GM19239 (cell line): ENCODE measurements around the gene NASP.

ENCODE experiments used
- DNase-seq: peaks from one replicate; pipeline ENCODE4 v3.0.0; 2011; ENCODE audit warnings: low spot score; ENCODE audit not compliant: insufficient read length
- FAIRE-seq: peaks from 2 replicates; lab custom pipeline; 2011; peaks lifted over from hg19 to GRCh38; lab: Jason Lieb, UNC

The NASP gene

DNA sequence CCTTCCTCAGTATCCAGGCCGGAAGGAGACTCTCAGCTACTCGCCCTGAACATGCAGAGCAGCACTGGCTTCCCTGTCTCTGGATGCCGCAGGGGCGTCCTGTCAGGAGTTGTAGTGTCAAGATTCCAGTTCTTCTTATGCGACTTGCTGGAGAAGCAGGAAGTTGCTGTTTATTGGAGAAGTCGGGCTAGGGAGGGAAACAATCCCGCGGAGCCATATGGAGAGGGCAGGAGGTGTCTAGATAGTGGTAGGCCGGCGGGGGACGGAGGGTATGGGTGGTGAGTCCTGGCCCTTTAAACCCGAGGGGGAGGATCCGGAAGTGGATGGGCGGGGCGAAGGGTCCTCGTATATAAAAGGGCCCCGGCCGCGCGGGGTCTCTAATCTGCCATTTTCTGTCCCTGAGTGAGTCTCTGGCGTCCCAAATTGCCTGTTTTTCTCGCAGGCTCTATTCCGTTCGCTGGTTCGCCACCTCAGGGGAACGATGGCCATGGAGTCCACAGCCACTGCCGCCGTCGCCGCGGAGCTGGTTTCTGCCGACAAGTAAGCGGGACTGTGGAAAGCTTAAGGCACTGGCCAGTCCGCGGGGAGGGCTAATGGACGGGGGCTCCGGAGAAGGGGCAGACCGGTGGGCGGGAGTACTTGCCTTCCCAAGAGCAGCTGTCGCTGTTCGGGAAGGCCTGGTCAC lies at the start of gene NASP:
TSS of gene NASP (plus strand) at position 376 of the 685 bp plus-strand sequence. CDS start at position 482, 106 bp downstream.
- no peak for FAIRE-seq
- peak; percentile 52 for DNase-seq

DNA sequence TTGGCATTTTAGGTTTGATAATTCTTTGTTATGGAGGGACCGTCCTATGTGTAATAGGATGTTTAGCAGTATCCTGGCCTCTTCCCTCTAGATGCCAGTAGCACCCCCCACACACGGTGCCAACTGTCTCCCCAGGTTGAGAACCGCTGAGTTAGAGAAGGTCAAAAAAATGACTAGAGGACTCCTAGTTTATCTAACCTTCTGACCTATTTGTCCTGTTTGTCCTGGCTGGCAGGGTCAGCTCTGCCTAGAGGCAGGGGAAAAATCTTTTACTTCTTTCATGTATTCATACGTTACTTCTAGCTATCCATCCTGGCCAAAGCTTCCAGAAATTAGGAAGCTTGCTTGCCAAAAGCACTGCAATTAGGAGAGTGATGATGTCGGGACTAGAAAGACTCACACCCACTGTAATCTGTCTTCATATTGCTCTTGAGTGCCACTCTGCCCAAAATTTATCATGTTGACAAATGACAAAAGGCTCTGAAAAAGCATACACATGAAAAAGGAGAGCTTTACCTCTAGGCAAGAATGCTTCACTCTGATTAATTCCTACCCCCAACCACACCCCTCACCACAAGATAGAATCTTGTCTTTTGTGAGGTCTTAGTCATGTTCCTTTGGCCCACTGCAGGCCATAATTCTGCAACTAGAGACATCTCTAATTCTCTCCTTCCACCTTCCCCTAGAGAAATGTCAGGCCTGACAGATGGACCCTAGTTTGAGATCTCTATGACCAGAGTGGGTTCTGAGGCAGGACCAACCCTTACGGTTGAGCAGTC lies 47.7 kb upstream of the NASP start:
- DNase-seq (no peak), FAIRE-seq (peak; percentile 11)

- FAIRE-seq (no peak), DNase-seq (no peak)
Measured at GRCh38 chr1:45536886-45537285, 47.0 kb upstream of the NASP start.

GRCh38 chr1:45541193-45541592 lies 42.6 kb upstream of the NASP start:
- no peak for FAIRE-seq

DNA sequence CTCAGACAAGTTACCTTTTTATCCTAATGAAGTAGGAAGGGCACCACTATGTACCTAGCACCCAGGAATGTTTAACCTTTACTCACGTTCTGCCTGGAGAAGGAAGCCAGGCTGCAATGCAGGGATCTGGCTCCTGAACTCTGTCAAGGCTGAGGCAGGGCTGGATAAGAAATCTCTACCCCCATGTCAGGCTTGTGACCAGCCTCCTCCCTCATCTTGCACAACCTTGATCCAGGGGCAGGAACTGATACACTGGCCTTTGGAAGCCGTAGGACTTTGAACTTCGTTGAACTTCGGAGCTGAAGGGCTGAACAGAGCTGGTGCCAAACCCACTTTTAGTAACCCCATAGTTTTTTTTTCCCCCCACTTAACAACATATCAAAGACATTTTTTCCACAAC lies 41.2 kb upstream of the NASP start:
- FAIRE-seq (no peak), DNase-seq (no peak)

More at GRCh38 chr1:45541193-45541592, 42.6 kb upstream of the NASP start:
- DNase-seq: no peak

GRCh38 chr1:45543581-45544417 lies 40.0 kb upstream of the NASP start:
- peak; percentile 90 for FAIRE-seq
- no peak for DNase-seq

DNA sequence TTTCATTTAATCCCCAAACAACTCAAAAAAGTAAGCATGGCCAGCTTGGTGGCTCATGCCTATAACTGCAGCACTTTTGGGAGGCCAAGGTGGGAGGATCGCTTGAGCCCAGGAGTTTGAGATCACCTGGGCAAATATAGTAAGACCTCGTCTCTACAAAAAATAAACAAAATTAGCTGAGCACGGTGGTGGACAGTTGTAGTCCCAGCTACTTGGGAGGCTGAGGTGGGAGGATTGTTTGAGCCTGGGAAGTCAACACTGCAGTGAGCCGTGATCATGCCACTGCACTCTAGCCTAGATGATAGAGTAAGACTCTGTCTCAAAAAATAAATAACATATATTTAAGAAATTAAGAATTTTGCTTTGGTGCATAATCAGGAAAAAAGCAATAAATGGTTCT lies 39.3 kb upstream of the NASP start:
- no peak for FAIRE-seq
- DNase-seq: no peak

- DNase-seq (no peak), FAIRE-seq (peak; percentile 82)
Measured at GRCh38 chr1:45545019-45545493, 38.8 kb upstream of the NASP start.

GRCh38 chr1:45545553-45546310 lies 38.1 kb upstream of the NASP start:
- DNase-seq (no peak), FAIRE-seq (no peak)

- peak; percentile 94 for FAIRE-seq
- DNase-seq: peak; percentile 77
Measured at GRCh38 chr1:45550401-45551351, 33.2 kb upstream of the NASP start, which contains the start of gene AKR1A1. AKR1A1 (plus strand) TSS chr1:45550826; CDS start chr1:45561795, 10,969 bp downstream.

DNA sequence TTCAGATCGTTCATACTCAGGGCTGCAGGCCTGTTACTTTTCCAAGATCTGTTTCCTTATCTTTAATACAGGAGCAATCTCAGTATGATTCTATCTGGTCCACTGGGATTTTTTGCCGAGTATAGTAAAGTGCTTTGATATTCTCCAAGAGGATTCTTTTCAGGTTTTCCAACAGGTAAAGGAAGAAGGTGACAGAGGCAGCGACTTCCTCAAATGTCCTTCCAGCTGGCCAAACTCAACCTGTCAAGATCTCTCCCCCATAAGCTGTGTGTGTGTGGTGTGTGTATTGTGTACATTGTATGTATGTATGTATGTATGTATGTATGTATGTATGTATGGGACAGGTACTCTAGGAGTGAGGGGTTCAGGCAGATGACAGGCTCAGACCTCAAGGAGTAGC lies 32.2 kb upstream of the NASP start:
- DNase-seq (no peak), FAIRE-seq (no peak)

DNA sequence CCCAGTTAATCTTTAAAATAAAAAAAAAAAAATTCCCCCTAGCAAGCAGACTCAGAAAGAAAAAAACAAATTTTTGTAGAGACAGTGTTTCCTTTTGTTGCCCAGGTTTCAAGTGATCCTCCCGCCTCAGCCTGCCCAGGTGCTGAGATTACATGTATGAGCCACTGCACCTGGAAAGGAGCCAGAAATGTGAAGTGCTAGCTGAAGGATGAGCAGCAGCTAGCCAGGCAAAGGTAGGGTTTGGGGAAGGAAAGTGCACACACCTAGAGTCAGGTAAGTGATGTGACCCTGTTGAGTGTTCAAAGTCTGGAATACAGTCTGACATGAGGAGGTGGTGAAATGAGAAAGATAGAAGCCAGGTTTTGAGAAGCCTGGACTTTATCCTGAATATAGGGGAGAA lies 31.5 kb upstream of the NASP start:
- FAIRE-seq (no peak), DNase-seq (no peak)

DNA sequence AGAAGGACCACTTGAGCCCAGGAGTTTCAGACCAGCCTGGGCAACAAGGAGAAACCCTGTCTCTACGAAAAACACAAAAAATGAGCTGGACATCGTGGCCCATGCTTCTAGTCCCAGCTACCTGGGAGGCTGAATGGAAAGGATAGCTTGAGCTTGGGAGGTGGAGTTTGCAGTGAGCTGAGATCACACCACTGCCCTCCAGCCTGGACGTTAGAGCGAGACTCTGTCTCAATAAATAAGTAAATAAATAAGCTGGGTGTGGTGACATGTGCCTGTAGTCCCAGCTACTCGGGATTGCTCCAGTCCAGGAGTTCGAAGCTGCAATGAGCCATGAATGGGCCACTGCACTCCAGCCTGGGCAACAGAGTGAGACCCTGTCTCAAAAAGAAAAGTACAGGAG lies 29.6 kb upstream of the NASP start:
- DNase-seq (no peak), FAIRE-seq (no peak)

DNA sequence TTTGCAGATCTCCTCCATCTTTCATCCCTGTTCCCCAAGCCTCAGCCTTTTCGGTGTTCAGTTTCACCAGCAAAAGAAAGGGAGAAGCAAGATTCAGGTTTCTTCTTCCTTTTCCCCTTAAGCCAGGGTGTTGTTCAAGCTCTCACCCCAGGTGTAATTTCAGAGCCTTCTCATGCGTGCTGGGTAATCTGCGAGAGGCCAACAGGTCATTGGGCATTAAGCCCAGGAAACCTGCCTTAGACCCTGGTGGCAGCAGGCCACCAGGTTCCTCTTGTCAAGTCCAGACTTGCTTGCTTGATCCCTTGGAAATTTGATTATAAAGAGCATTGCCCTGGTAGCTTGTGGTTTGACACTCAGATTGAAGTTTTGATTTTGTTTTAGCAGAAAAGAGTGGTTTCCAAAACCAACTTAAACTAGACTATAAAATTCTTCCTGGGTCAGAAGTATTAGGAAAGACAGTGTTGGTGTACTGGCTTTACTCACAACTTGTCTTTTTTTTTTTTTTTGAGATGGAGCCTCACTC lies 26.4 kb upstream of the NASP start:
- no peak for DNase-seq
- no peak for FAIRE-seq

GRCh38 chr1:45563843-45564242 lies 20.0 kb upstream of the NASP start:
- DNase-seq (no peak), FAIRE-seq (no peak)

GRCh38 chr1:45566722-45567121 lies 17.1 kb upstream of the NASP start:
- no peak for FAIRE-seq
- DNase-seq: no peak

- FAIRE-seq: no peak
Measured at GRCh38 chr1:45567911-45568310, 15.9 kb upstream of the NASP start.

DNA sequence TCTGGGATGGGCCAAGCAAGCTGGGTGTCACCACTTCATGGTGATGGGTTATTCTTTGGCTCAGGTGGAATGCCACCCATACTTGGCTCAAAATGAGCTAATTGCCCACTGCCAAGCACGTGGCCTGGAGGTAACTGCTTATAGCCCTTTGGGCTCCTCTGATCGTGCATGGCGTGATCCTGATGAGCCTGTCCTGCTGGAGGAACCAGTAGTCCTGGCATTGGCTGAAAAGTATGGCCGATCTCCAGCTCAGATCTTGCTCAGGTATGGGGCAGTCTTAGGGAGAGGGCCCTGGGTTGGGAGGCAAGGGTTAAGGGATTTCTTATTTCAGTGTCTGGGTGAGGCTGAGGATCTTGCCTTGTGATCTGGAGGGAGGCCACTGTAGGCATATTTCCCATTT lies 15.4 kb upstream of the NASP start:
- FAIRE-seq: no peak
- no peak for DNase-seq

More at GRCh38 chr1:45567911-45568310, 15.9 kb upstream of the NASP start:
- DNase-seq: no peak
